NT2/D1 (cell line): Measurements from ENCODE around the gene LRRC73.

ENCODE experiments used
- SUZ12 ChIP-seq: IDR thresholded peaks from 2 replicates; pipeline ENCODE4 v1.6.1; 2011; ENCODE audit not compliant: insufficient read length, insufficient read depth; ENCODE audit errors: extremely low read depth
- YY1 ChIP-seq: IDR thresholded peaks from 2 replicates; pipeline ENCODE4 v1.6.1; 2011; ENCODE audit not compliant: insufficient read length, insufficient read depth
- ZNF274 ChIP-seq: IDR thresholded peaks from 2 replicates; pipeline ENCODE4 v1.6.1; 2011; ENCODE audit warnings: mild to moderate bottlenecking, low read depth, low read length

DNA sequence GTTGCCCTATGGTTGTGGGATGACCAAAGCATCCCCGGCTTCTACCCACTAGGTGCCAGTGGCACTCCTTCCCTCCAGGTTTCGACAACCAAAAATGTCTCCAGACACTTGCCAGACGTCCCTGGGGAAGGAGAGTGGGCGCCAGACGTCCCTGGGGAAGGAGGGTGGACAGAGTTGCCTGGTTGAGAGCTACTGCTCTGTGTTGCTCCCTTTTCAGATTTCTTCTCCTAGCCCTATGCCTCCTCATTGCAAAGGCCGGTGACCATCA, 13.1 kb downstream of the LRRC73 start:
- TF ChIP-seq ZNF274 (no peak), YY1 (no peak), SUZ12 (no peak)
